Neural cell (in vitro differentiated cells): ENCODE data around the gene CRTAC1. TPM values are rescaled to one million over a fixed set of nuclear protein-coding genes. Genes with fewer than 3 reads are reported as not detected.

Experiments
- H2AFZ ChIP-seq: fragments of 200-600, 300-800 bp; sonication (generic), shearing (Covaris generic); 2 replicates; pipeline ENCODE4 v1.6.0; 2014; ENCODE audit warnings: low read depth, mild to moderate bottlenecking, antibody characterized with exemption, low read length, moderate library complexity
- H3F3A ChIP-seq: fragments of 200-600 bp; shearing (Covaris generic); 2 replicates; pipeline ENCODE4 v1.6.1; 2016; ENCODE audit warnings: mild to moderate bottlenecking, moderate library complexity, mixed read lengths, antibody characterized with exemption, low read length; ENCODE audit not compliant: insufficient read depth, poor library complexity, severe bottlenecking
- H3K27ac ChIP-seq: fragments of 200-600, 300-800 bp; sonication (generic), shearing (Covaris generic); 2 replicates; pipeline ENCODE4 v1.5.1; 2014; ENCODE audit warnings: mild to moderate bottlenecking, low read length, moderate library complexity
- H3K27me3 ChIP-seq: fragments of 300-800, 200-600 bp; sonication (generic), shearing (Covaris generic); 2 replicates; pipeline ENCODE4 v1.6.0; 2014; ENCODE audit warnings: mild to moderate bottlenecking, low read depth, low read length, moderate library complexity; ENCODE audit not compliant: insufficient read depth
- H3K36me3 ChIP-seq: fragments of 300-800, 200-600 bp; sonication (generic), shearing (Covaris generic); 2 replicates; pipeline ENCODE4 v1.5.1; 2014; ENCODE audit warnings: mild to moderate bottlenecking, antibody characterized with exemption, low read length, moderate library complexity; ENCODE audit not compliant: insufficient read depth
- H3K4me2 ChIP-seq: fragments of 300-800, 200-600 bp; sonication (generic), shearing (Covaris generic); 2 replicates; pipeline ENCODE4 v1.6.0; 2014; ENCODE audit warnings: mild to moderate bottlenecking, low read length
- H3K4me3 ChIP-seq: fragments of 300-800, 200-600 bp; sonication (generic), shearing (Covaris generic); 2 replicates; pipeline ENCODE4 v1.5.1; 2014; ENCODE audit warnings: mild to moderate bottlenecking, low read length, moderate library complexity
- H3K79me2 ChIP-seq: fragments of 200-600 bp; shearing (Covaris generic); replicated peaks from 2 replicates; pipeline ENCODE4 v1.6.0; 2014; ENCODE audit warnings: mild to moderate bottlenecking, low read length, moderate library complexity; ENCODE audit not compliant: insufficient read depth
- H3K9ac ChIP-seq: fragments of 300-800, 200-600 bp; sonication (generic), shearing (Covaris generic); 2 replicates; pipeline ENCODE4 v1.6.1; 2016; ENCODE audit warnings: mild to moderate bottlenecking, low read length, mixed read lengths
- H3K9me2 ChIP-seq: fragments of 200-600 bp; shearing (Covaris generic); 2 replicates; pipeline ENCODE4 v1.6.1; 2016; ENCODE audit warnings: mild to moderate bottlenecking, low read length, mixed read lengths; ENCODE audit not compliant: insufficient read depth
- H3K9me3 ChIP-seq: fragments of 200-600, 300-800 bp; sonication (generic), shearing (Covaris generic); 2 replicates; pipeline ENCODE4 v1.6.1; 2016; ENCODE audit warnings: mild to moderate bottlenecking, mixed run types, low read length, moderate library complexity, mixed read lengths
- H4K20me1 ChIP-seq: fragments of 200-600 bp; shearing (Covaris generic); 2 replicates; pipeline ENCODE4 v1.6.1; 2016; ENCODE audit warnings: mild to moderate bottlenecking, mixed run types; ENCODE audit not compliant: insufficient read depth
- CTCF ChIP-seq: fragments of 450-650 bp; IDR thresholded peaks from 2 replicates; pipeline ENCODE4 v1.5.1; 2014; ENCODE audit warnings: antibody characterized with exemption, mild to moderate bottlenecking, moderate library complexity; ENCODE audit not compliant: poor library complexity, severe bottlenecking
- EP300 ChIP-seq: fragments of 450-650 bp; conservative IDR thresholded peaks from 2 replicates; pipeline ENCODE4 v1.6.1; 2014; ENCODE audit warnings: antibody characterized with exemption, mild to moderate bottlenecking, moderate library complexity; ENCODE audit not compliant: poor library complexity, severe bottlenecking
- EZH2 ChIP-seq: fragments of 200-600, 300-800 bp; shearing (Covaris generic), sonication (generic); IDR thresholded peaks from 2 replicates; pipeline ENCODE4 v1.6.1; 2014; ENCODE audit warnings: antibody characterized with exemption, low read length, borderline replicate concordance, mild to moderate bottlenecking; ENCODE audit not compliant: insufficient read depth, poor library complexity, severe bottlenecking
- MXI1 ChIP-seq: fragments of 450-650 bp; conservative IDR thresholded peaks from 2 replicates; pipeline ENCODE4 v1.6.1; 2014; ENCODE audit warnings: antibody characterized with exemption, mild to moderate bottlenecking; ENCODE audit not compliant: poor library complexity, severe bottlenecking
- POLR2AphosphoS5 ChIP-seq: IDR thresholded peaks from 2 replicates; pipeline ENCODE4 v1.6.1; 2012
- RAD21 ChIP-seq: fragments of 450-650 bp; conservative IDR thresholded peaks from 2 replicates; pipeline ENCODE4 v1.6.1; 2014; ENCODE audit warnings: antibody characterized with exemption, mild to moderate bottlenecking, moderate library complexity
- REST ChIP-seq: IDR thresholded peaks from 2 replicates; pipeline ENCODE4 v1.6.1; 2012; ENCODE audit warnings: borderline replicate concordance
- SMC3 ChIP-seq: fragments of 450-650 bp; conservative IDR thresholded peaks from 2 replicates; pipeline ENCODE4 v1.6.1; 2014; ENCODE audit warnings: antibody characterized with exemption, mild to moderate bottlenecking, moderate library complexity; ENCODE audit not compliant: poor library complexity
- TAF1 ChIP-seq: IDR thresholded peaks from 2 replicates; pipeline ENCODE4 v1.6.1; 2012; ENCODE audit warnings: low read depth
- polyA plus RNA-seq: library from polyadenylated mRNA; depleted of rRNA; stranded (reverse); fragments of >200 nt; gene quantifications from 2 replicates; pipeline ENCODE4 v1.2.3, GENCODE V29; 2014

The CRTAC1 gene
- polyA plus RNA-seq, 1 donor from 2014 or later: 1.1 TPM

- no peaks in the 10 kb centered on the region for H3K9me2 ChIP-seq
- H3K36me3 ChIP-seq: no peaks in the 10 kb centered on the region
- no peak overlapping the region for H2AFZ ChIP-seq
- no peaks in the 10 kb centered on the region for H4K20me1 ChIP-seq
- no peak overlapping the region for H3K27ac ChIP-seq
- no peaks in the 10 kb centered on the region for H3K27me3 ChIP-seq
- no peak overlapping the region for H3K4me3 ChIP-seq
- no peaks in the 10 kb centered on the region for H3K79me2 ChIP-seq
- H3K9me3 ChIP-seq: no peaks in the 10 kb centered on the region
- no peaks in the 10 kb centered on the region for H3F3A ChIP-seq
- H3K4me2 ChIP-seq: no peak overlapping the region
- no peak overlapping the region for H3K9ac ChIP-seq
- TF ChIP-seq RAD21 (no peak), TAF1 (no peak), CTCF (no peak), MXI1 (no peak), EZH2 (no peak)
These were observed 13.5 kb downstream of the CRTAC1 start for GRCh38 chr10:98016772-98017475.

- no peaks in the 10 kb centered on the region for H3K79me2 ChIP-seq
- no peaks in the 10 kb centered on the region for H4K20me1 ChIP-seq
- H3K27ac ChIP-seq: no peak overlapping the region
- H2AFZ ChIP-seq: no peak overlapping the region
- H3K27me3 ChIP-seq: no peaks in the 10 kb centered on the region
- TF ChIP-seq SMC3 (no peak), EZH2 (no peak), RAD21 (no peak), REST (no peak), MXI1 (no peak), CTCF (no peak), TAF1 (no peak), EP300 (no peak), POLR2AphosphoS5 (no peak)
- no peaks in the 10 kb centered on the region for H3F3A ChIP-seq
- H3K4me2 ChIP-seq: no peak overlapping the region
- no peaks in the 10 kb centered on the region for H3K36me3 ChIP-seq
- no peak overlapping the region for H3K4me3 ChIP-seq
- no peak overlapping the region for H3K9ac ChIP-seq
- no peaks in the 10 kb centered on the region for H3K9me3 ChIP-seq
- no peaks in the 10 kb centered on the region for H3K9me2 ChIP-seq
These were observed 16.6 kb downstream of the CRTAC1 start for GRCh38 chr10:98013776-98014175.
